GM23338 (cell line): Measurements from ENCODE around the gene SYT6. TPM values are rescaled to one million over a fixed set of nuclear protein-coding genes. Genes with fewer than 3 reads are reported as not detected.

Experiments
- ATAC-seq: fragments of 200-7000 bp; cut with Tn5 transposase; 3 replicates; pipeline ENCODE4 v1.9.1; 2020
- DNase-seq: peaks from one replicate; pipeline ENCODE4 v3.0.0-alpha.2; 2015; ENCODE audit warnings: low spot score
- H2AFZ ChIP-seq: fragments of 200-600 bp; sonication (generic); 2 replicates; pipeline ENCODE4 v1.8.0; 2016; ENCODE audit warnings: antibody characterized with exemption, mild to moderate bottlenecking, moderate library complexity
- H3F3A ChIP-seq: fragments of 200-600 bp; sonication (generic); replicated peaks from 2 replicates; pipeline ENCODE4 v1.8.0; 2017; ENCODE audit warnings: antibody characterized with exemption, mixed run types, low read depth
- H3K27ac ChIP-seq: fragments of 200-600 bp; sonication (generic); 2 replicates; pipeline ENCODE4 v1.6.1; 2016; ENCODE audit warnings: low read depth
- H3K27me3 ChIP-seq: fragments of 200-600 bp; sonication (generic); 2 replicates; pipeline ENCODE4 v1.8.0; 2016; ENCODE audit warnings: mild to moderate bottlenecking, mixed run types, moderate library complexity; ENCODE audit not compliant: insufficient read depth
- H3K36me3 ChIP-seq: fragments of 200-600 bp; sonication (generic); 2 replicates; pipeline ENCODE4 v1.8.0; 2016; ENCODE audit warnings: mild to moderate bottlenecking; ENCODE audit not compliant: insufficient read depth
- H3K4me1 ChIP-seq: fragments of 200-600 bp; sonication (generic); 2 replicates; pipeline ENCODE4 v1.8.0; 2016; ENCODE audit warnings: mild to moderate bottlenecking, moderate library complexity; ENCODE audit not compliant: insufficient read depth
- H3K4me2 ChIP-seq: fragments of 200-600 bp; sonication (generic); 2 replicates; pipeline ENCODE4 v1.7.1; 2017; ENCODE audit warnings: mixed run types
- H3K4me3 ChIP-seq: fragments of 200-600 bp; sonication (generic); 2 replicates; pipeline ENCODE4 v1.6.1; 2016; ENCODE audit warnings: mixed run types
- H3K79me2 ChIP-seq: fragments of 200-600 bp; sonication (generic); replicated peaks from 2 replicates; pipeline ENCODE4 v1.8.0; 2017; ENCODE audit warnings: mild to moderate bottlenecking; ENCODE audit not compliant: insufficient read depth
- H3K9me2 ChIP-seq: fragments of 200-600 bp; sonication (generic); 2 replicates; pipeline ENCODE4 v1.8.0; 2017; ENCODE audit not compliant: insufficient read depth
- H4K20me1 ChIP-seq: fragments of 200-600 bp; sonication (generic); replicated peaks from 2 replicates; pipeline ENCODE4 v1.8.0; 2017; ENCODE audit warnings: mild to moderate bottlenecking; ENCODE audit not compliant: insufficient read depth
- H3K27ac Mint-ChIP-seq: 2 replicates; pipeline ENCODE4 v1.8.0; 2020; ENCODE audit warnings: inconsistent platforms, mild to moderate bottlenecking, moderate library complexity, mixed read lengths
- H3K27me3 Mint-ChIP-seq: 3 replicates; pipeline ENCODE4 v1.8.0; 2022; ENCODE audit warnings: low read depth, mild to moderate bottlenecking, moderate library complexity, mixed read lengths, inconsistent platforms; ENCODE audit not compliant: insufficient read depth, poor library complexity
- H3K36me3 Mint-ChIP-seq: 3 replicates; pipeline ENCODE4 v1.8.0; 2021; ENCODE audit warnings: low read depth, mild to moderate bottlenecking, inconsistent platforms, moderate library complexity, mixed read lengths
- H3K4me1 Mint-ChIP-seq: 3 replicates; pipeline ENCODE4 v1.8.0; 2020; ENCODE audit warnings: mild to moderate bottlenecking, inconsistent platforms, mixed read lengths
- H3K4me3 Mint-ChIP-seq: 3 replicates; pipeline ENCODE4 v1.8.0; 2021; ENCODE audit warnings: moderate library complexity, mild to moderate bottlenecking, inconsistent platforms, mixed read lengths
- H3K9me3 Mint-ChIP-seq: 3 replicates; pipeline ENCODE4 v1.8.0; 2020; ENCODE audit warnings: moderate library complexity, mild to moderate bottlenecking, inconsistent platforms, mixed read lengths
- EZH2phosphoT487 ChIP-seq: fragments of 200-600 bp; sonication (generic); IDR thresholded peaks from one replicate; pipeline ENCODE4 v1.8.1; 2018; ENCODE audit warnings: antibody characterized with exemption; ENCODE audit not compliant: unreplicated experiment
- JUNB ChIP-seq: IDR thresholded peaks from one replicate; pipeline ENCODE4 v1.6.1; 2016; ENCODE audit warnings: antibody characterized with exemption; ENCODE audit not compliant: unreplicated experiment
- POLR2AphosphoS5 ChIP-seq: IDR thresholded peaks from 2 replicates; pipeline ENCODE4 v1.6.1; 2016; ENCODE audit warnings: antibody characterized with exemption, low read depth
- ZNF462 ChIP-seq: fragments of 250-450 bp; sonication (Bioruptor Pico); IDR thresholded peaks from 2 replicates; pipeline ENCODE4 v1.5.0; 2020; ENCODE audit warnings: mild to moderate bottlenecking, moderate library complexity
- polyA plus RNA-seq: library from polyadenylated mRNA; unstranded; fragments of >200 nt; fragmentation: Nextera tagmentation; extraction: Ambion mirVana; gene quantifications from 2 replicates; pipeline ENCODE4 v1.2.1, GENCODE V29; 2016
- total RNA-seq: library from RNA; depleted of rRNA; stranded (reverse); fragments of >200 nt; shearing (Covaris generic); gene quantifications from 2 replicates; pipeline ENCODE4 v1.2.3, GENCODE V29; 2014
- TF ChIP-seq, protein P1 (sequence below): IDR thresholded peaks from 2 replicates; pipeline ENCODE4 v1.6.1; 2016; ENCODE audit warnings: antibody characterized with exemption

Gene SYT6
- total and polyA plus RNA-seq, 2 experiments from 2014 or later, result 31.2 to 42.6 TPM

DNA sequence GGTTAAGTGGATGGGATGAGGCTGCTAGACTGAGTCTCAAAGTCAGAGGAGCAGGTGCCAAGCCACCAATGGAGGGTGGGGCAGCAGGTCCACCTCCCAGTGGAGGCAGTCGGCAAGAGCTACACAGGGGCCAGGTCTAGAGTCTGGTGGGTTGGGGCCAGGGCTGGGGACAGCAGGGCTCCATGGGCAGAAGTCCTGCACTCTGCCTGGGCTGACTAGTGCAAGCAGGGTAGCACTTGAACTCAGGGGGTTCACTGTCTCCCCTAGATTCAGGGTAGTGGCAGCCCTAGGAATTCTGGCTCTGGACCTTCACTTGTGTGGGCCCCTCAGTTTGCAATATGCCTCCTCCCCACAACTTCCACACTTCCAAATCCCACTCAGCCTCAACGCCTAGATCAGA lies 66.2 kb downstream of the SYT6 start:
- ATAC-seq, result peak; percentile 7
- Mint-ChIP-seq H3K4me3 (no peak overlapping the region), H3K4me1 (peaks cover 46% of the 10 kb centered on the region), H3K27ac (no peak overlapping the region), H3K27me3 (peaks cover 7% of the 10 kb centered on the region), H3K9me3 (peaks cover 3% of the 10 kb centered on the region; the same call in 2 of the 3 replicates), H3K36me3 (peaks cover 66% of the 10 kb centered on the region)
- TF ChIP-seq JUNB (no peak), POLR2AphosphoS5 (peak; percentile 11; the same call in 1 of the 2 replicates)
- Histone ChIP-seq H3K36me3 (peaks cover 15% of the 10 kb centered on the region), H3K27me3 (no peaks in the 10 kb centered on the region), H4K20me1 (no peaks in the 10 kb centered on the region), H3K27ac (0 out of 2 replicates have a peak overlapping the region, but pooled peaks have one; percentile 55), H3K9me2 (peaks cover 17% of the 10 kb centered on the region), H3K4me2 (no peak overlapping the region), H3K4me3 (no peak overlapping the region), H3K79me2 (no peaks in the 10 kb centered on the region), H3F3A (peaks cover 15% of the 10 kb centered on the region; the same call in 1 of the 2 replicates), H2AFZ (no peak overlapping the region), H3K4me1 (peaks cover 43% of the 10 kb centered on the region)
- DNase-seq, result no peak

- no peak for DNase-seq
Measured at GRCh38 chr1:114086601-114087368, 66.9 kb downstream of the SYT6 start.

GRCh38 chr1:114082867-114083585 lies 70.6 kb downstream of the SYT6 start:
- DNase-seq (no peak), ATAC-seq (no peak)
- peaks cover 16% of the 10 kb centered on the region for H3K27me3 Mint-ChIP-seq
- no peak overlapping the region for H3K27ac Mint-ChIP-seq
- no peak overlapping the region for H3K27ac ChIP-seq
- H3K4me1 Mint-ChIP-seq, result peaks cover 50% of the 10 kb centered on the region
- H3K36me3 ChIP-seq, result peaks cover 4% of the 10 kb centered on the region; the same call in 1 of the 2 replicates
- H3K4me3 ChIP-seq, result no peak overlapping the region
- no peak overlapping the region for H2AFZ ChIP-seq
- H3K9me2 ChIP-seq, result peaks cover 10% of the 10 kb centered on the region
- no peaks in the 10 kb centered on the region for H3K27me3 ChIP-seq
- H4K20me1 ChIP-seq, result no peaks in the 10 kb centered on the region
- peaks cover 30% of the 10 kb centered on the region for H3K36me3 Mint-ChIP-seq
- no peak overlapping the region for H3K4me3 Mint-ChIP-seq
- H3K79me2 ChIP-seq, result no peaks in the 10 kb centered on the region
- H3F3A ChIP-seq, result 0 out of 2 replicates have a peak, but pooled peaks cover 3% of the 10 kb centered on the region
- H3K9me3 Mint-ChIP-seq, result peaks cover 3% of the 10 kb centered on the region; the same call in 2 of the 3 replicates
- H3K4me1 ChIP-seq, result peaks cover 59% of the 10 kb centered on the region
- 0 out of 2 replicates have a peak overlapping the region, but pooled peaks have one; percentile 36 for H3K4me2 ChIP-seq
- TF ChIP-seq EZH2phosphoT487 (no peak), ZNF462 (CRISPR knock-in tag) (no peak)

More at GRCh38 chr1:114086601-114087368, 66.9 kb downstream of the SYT6 start:
- H3K27ac ChIP-seq, result no peak overlapping the region
- peaks cover 49% of the 10 kb centered on the region for H3K4me1 ChIP-seq
- no peak overlapping the region for H2AFZ ChIP-seq
- peaks cover 17% of the 10 kb centered on the region for H3K9me2 ChIP-seq
- no peak overlapping the region for H3K4me3 ChIP-seq
- H3K79me2 ChIP-seq, result no peaks in the 10 kb centered on the region
- H3K4me2 ChIP-seq, result no peak overlapping the region
- peaks cover 15% of the 10 kb centered on the region; the same call in 1 of the 2 replicates for H3F3A ChIP-seq
- peaks cover 10% of the 10 kb centered on the region for H3K27me3 Mint-ChIP-seq
- TF ChIP-seq, protein P1, sequence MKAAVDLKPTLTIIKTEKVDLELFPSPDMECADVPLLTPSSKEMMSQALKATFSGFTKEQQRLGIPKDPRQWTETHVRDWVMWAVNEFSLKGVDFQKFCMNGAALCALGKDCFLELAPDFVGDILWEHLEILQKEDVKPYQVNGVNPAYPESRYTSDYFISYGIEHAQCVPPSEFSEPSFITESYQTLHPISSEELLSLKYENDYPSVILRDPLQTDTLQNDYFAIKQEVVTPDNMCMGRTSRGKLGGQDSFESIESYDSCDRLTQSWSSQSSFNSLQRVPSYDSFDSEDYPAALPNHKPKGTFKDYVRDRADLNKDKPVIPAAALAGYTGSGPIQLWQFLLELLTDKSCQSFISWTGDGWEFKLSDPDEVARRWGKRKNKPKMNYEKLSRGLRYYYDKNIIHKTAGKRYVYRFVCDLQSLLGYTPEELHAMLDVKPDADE, result no peak
- 0 out of 2 replicates have a peak, but pooled peaks have one; percentile 2 for TF ChIP-seq POLR2AphosphoS5
- TF ChIP-seq EZH2phosphoT487, result no peak
- H3K9me3 Mint-ChIP-seq, result peaks cover 3% of the 10 kb centered on the region; the same call in 2 of the 3 replicates
- peaks cover 47% of the 10 kb centered on the region for H3K4me1 Mint-ChIP-seq
- no peak overlapping the region for H3K27ac Mint-ChIP-seq
- H3K27me3 ChIP-seq, result no peaks in the 10 kb centered on the region
- no peak for ATAC-seq
- H3K4me3 Mint-ChIP-seq, result no peak overlapping the region
- H4K20me1 ChIP-seq, result no peaks in the 10 kb centered on the region
- H3K36me3 ChIP-seq, result peaks cover 15% of the 10 kb centered on the region
- peaks cover 59% of the 10 kb centered on the region for H3K36me3 Mint-ChIP-seq
